ENCODE data around the gene SPATA32.

The SPATA32 gene

GRCh38 chr17:45301674-45302073 is 39.8 kb upstream of the SPATA32 start:
- peak overlapping the region; percentile 23; the same call in 1 of the 2 replicates for H3K4me3 ChIP-seq (ENCODE audit: low read length)
- TF ChIP-seq ZNF274 (IDR thresholded peaks at IDR 0.05; ENCODE audit: low read depth, low read length), result no peak

- TF ChIP-seq ZNF274 (IDR thresholded peaks at IDR 0.05; ENCODE audit: low read depth, low read length), result no peak
- H3K4me3 ChIP-seq (ENCODE audit: low read length), result no peak overlapping the region; the same call in 1 of the 2 replicates
Observed at GRCh38 chr17:45300060-45300751, 38.3 kb upstream of the SPATA32 start.

GRCh38 chr17:45299361-45299760 is 37.5 kb upstream of the SPATA32 start:
- no peak for TF ChIP-seq ZNF274 (IDR thresholded peaks at IDR 0.05; ENCODE audit: low read depth, low read length)
- no peak overlapping the region for H3K4me3 ChIP-seq (ENCODE audit: low read length)

- no peak for TF ChIP-seq ZNF274 (IDR thresholded peaks at IDR 0.05; ENCODE audit: low read depth, low read length)
- no peak overlapping the region for H3K4me3 ChIP-seq (ENCODE audit: low read length)
Observed at GRCh38 chr17:45298546-45299285, 36.8 kb upstream of the SPATA32 start.

GRCh38 chr17:45296833-45297124 is 34.9 kb upstream of the SPATA32 start:
- H3K4me3 ChIP-seq (ENCODE audit: low read length), result no peak overlapping the region; the same call in 1 of the 2 replicates
- no peak for TF ChIP-seq ZNF274 (IDR thresholded peaks at IDR 0.05; ENCODE audit: low read depth, low read length)

- H3K4me3 ChIP-seq (ENCODE audit: low read length), result no peak overlapping the region; the same call in 1 of the 2 replicates
- TF ChIP-seq ZNF274 (IDR thresholded peaks at IDR 0.05; ENCODE audit: low read depth, low read length), result no peak
Observed at GRCh38 chr17:45296003-45296832, 34.3 kb upstream of the SPATA32 start.

GRCh38 chr17:45294506-45294905 is 32.6 kb upstream of the SPATA32 start:
- no peak overlapping the region for H3K4me3 ChIP-seq (ENCODE audit: low read length)
- TF ChIP-seq ZNF274 (IDR thresholded peaks at IDR 0.05; ENCODE audit: low read depth, low read length), result no peak

- no peak overlapping the region for H3K4me3 ChIP-seq (ENCODE audit: low read length)
- TF ChIP-seq ZNF274 (IDR thresholded peaks at IDR 0.05; ENCODE audit: low read depth, low read length), result no peak
Observed at GRCh38 chr17:45293413-45294211, 31.7 kb upstream of the SPATA32 start.

GRCh38 chr17:45292696-45293412 is 31.0 kb upstream of the SPATA32 start:
- no peak overlapping the region for H3K4me3 ChIP-seq (ENCODE audit: low read length)
- TF ChIP-seq ZNF274 (IDR thresholded peaks at IDR 0.05; ENCODE audit: low read depth, low read length), result no peak

GRCh38 chr17:45291171-45291805 is 29.4 kb upstream of the SPATA32 start:
- TF ChIP-seq ZNF274 (IDR thresholded peaks at IDR 0.05; ENCODE audit: low read depth, low read length), result no peak
- no peak overlapping the region for H3K4me3 ChIP-seq (ENCODE audit: low read length)

GRCh38 chr17:45290269-45290765 is 28.4 kb upstream of the SPATA32 start:
- TF ChIP-seq ZNF274 (IDR thresholded peaks at IDR 0.05; ENCODE audit: low read depth, low read length), result no peak
- H3K4me3 ChIP-seq (ENCODE audit: low read length), result no peak overlapping the region
